Keratinocyte (primary cell): Measurements from ENCODE around the gene MPZ. TPM values are rescaled to one million over a fixed set of nuclear protein-coding genes. Genes with fewer than 3 reads are reported as not detected.

ENCODE experiments used
- DNase-seq: peaks from one replicate; pipeline ENCODE4 v3.0.0-alpha.2; 2011; ENCODE audit warnings: low read depth, missing footprints, low spot score
- FAIRE-seq: peaks from 2 replicates; lab custom pipeline; 2011; peaks lifted over from hg19 to GRCh38; lab: Jason Lieb, UNC
- H2AFZ ChIP-seq: 2 replicates; pipeline ENCODE4 v1.6.0; 2012; ENCODE audit warnings: low read length, control low read depth, inconsistent platforms; ENCODE audit not compliant: control insufficient read depth
- H3K27ac ChIP-seq: 2 replicates; pipeline ENCODE4 v1.5.1; 2011; ENCODE audit warnings: low read length; ENCODE audit not compliant: control insufficient read depth, insufficient read depth
- H3K27me3 ChIP-seq: 3 replicates; pipeline ENCODE4 v1.6.0; 2011; ENCODE audit warnings: low read length; ENCODE audit not compliant: control insufficient read depth, insufficient read depth; ENCODE audit errors: extremely low read depth
- H3K36me3 ChIP-seq, 2 experiments: 2 replicates in 1 of 2; 3 replicates in 1 of 2; pipeline ENCODE4 v1.5.1; 2011; ENCODE audit warnings: low read length in 2 of 2, mild to moderate bottlenecking in 1 of 2; ENCODE audit not compliant: control insufficient read depth in 2 of 2, insufficient read depth in 2 of 2; ENCODE audit errors: extremely low read depth in 1 of 2
- H3K4me1 ChIP-seq: 3 replicates; pipeline ENCODE4 v1.5.1; 2011; ENCODE audit warnings: low read length; ENCODE audit not compliant: control insufficient read depth, insufficient read depth; ENCODE audit errors: extremely low read depth
- H3K4me2 ChIP-seq: 3 replicates; pipeline ENCODE4 v1.6.0; 2011; ENCODE audit warnings: low read depth, low read length; ENCODE audit not compliant: control insufficient read depth, insufficient read depth; ENCODE audit errors: extremely low read depth
- H3K4me3 ChIP-seq, 3 experiments: fragments of 200-600 bp in 1 of 3; sonication (generic) in 1 of 3; 2 replicates in 2 of 3; 3 replicates in 1 of 3; pipeline ENCODE4 v1.5.1; 2011 to 2016; ENCODE audit warnings: low read length in 3 of 3, mild to moderate bottlenecking in 3 of 3, control low read depth in 2 of 3, inconsistent platforms in 1 of 3, low read depth in 1 of 3, mixed read lengths in 1 of 3, mixed run types in 1 of 3, moderate library complexity in 1 of 3; ENCODE audit not compliant: control insufficient read depth in 2 of 3, insufficient read depth in 2 of 3; ENCODE audit errors: extremely low read depth in 1 of 3
- H3K79me2 ChIP-seq: 2 replicates; pipeline ENCODE4 v1.6.0; 2012; ENCODE audit warnings: low read length; ENCODE audit not compliant: control insufficient read depth, insufficient read depth
- H3K9ac ChIP-seq: 3 replicates; pipeline ENCODE4 v1.6.0; 2011; ENCODE audit warnings: low read length; ENCODE audit not compliant: control insufficient read depth, insufficient read depth; ENCODE audit errors: extremely low read depth
- H3K9me1 ChIP-seq: 3 replicates; pipeline ENCODE4 v1.6.0; 2011; ENCODE audit warnings: low read length; ENCODE audit not compliant: control insufficient read depth, insufficient read depth; ENCODE audit errors: extremely low read depth
- H3K9me3 ChIP-seq: 2 replicates; pipeline ENCODE4 v1.5.1; 2012; ENCODE audit warnings: low read depth, low read length; ENCODE audit not compliant: control insufficient read depth
- H4K20me1 ChIP-seq: 3 replicates; pipeline ENCODE4 v1.6.0; 2011; ENCODE audit warnings: low read length; ENCODE audit not compliant: control insufficient read depth, insufficient read depth; ENCODE audit errors: extremely low read depth
- CTCF ChIP-seq, 3 experiments: IDR thresholded peaks in 1 of 3; conservative IDR thresholded peaks in 1 of 3; optimal IDR thresholded peaks in 1 of 3; 2 replicates in 2 of 3; 3 replicates in 1 of 3; pipeline versions ENCODE3 to v1.5.1; 2011; ENCODE audit warnings: low read length in 3 of 3, mild to moderate bottlenecking in 3 of 3, moderate library complexity in 2 of 3, control low read depth in 1 of 3, inconsistent platforms in 1 of 3; ENCODE audit not compliant: insufficient read depth in 2 of 3; ENCODE audit errors: extremely low read depth in 1 of 3
- EZH2 ChIP-seq: IDR thresholded peaks from one replicate; pipeline ENCODE4 v1.6.1; 2012; ENCODE audit warnings: inconsistent platforms, mild to moderate bottlenecking, low read length, moderate library complexity
- dilution Hi-C: fragments of 300-500 bp; cut with MboI; formaldehyde crosslinking; loops from one replicate; pipeline ENCODE4 v1.7.0; 2020; ENCODE audit warnings: low sequenced_read_pairs; ENCODE audit not compliant: extremely low pct_ligation_motif_present
- polyA plus RNA-seq, 5 experiments: library from polyadenylated mRNA; depleted of rRNA in 3 of 5; stranded (reverse) in 3 of 5; stranded (forward) in 1 of 5; unstranded in 1 of 5; fragments of >200 nt; gene quantifications; 1 replicate in 1 of 5; 2 replicates in 3 of 5; 3 replicates in 1 of 5; pipeline versions ENCODE4 v1.2.1 to v1.2.3, GENCODE V29; 2011 to 2012; ENCODE audit warnings: missing spikeins in 2 of 5, low read depth in 1 of 5, low replicate concordance in 1 of 5

MPZ gene
- polyA plus RNA-seq, 1 donor (not counting 4 experiments of a cell fraction or from before 2014, with no cell fraction given), result 0.45 TPM

GRCh38 chr1:161273402-161273801, 36.4 kb downstream of the MPZ start:
- H3K9me1 ChIP-seq, result no peaks in the 10 kb centered on the region
- H3K9ac ChIP-seq, result no peak overlapping the region
- no peaks in the 10 kb centered on the region for H3K36me3 ChIP-seq
- no peaks in the 10 kb centered on the region for H3K4me1 ChIP-seq
- no peak overlapping the region for H3K4me2 ChIP-seq
- H3K27me3 ChIP-seq, result peaks cover 1% of the 10 kb centered on the region
- H2AFZ ChIP-seq, result no peak overlapping the region
- H3K79me2 ChIP-seq, result no peaks in the 10 kb centered on the region
- no peaks in the 10 kb centered on the region for H3K9me3 ChIP-seq
- FAIRE-seq (no peak), DNase-seq (no peak)
- TF ChIP-seq CTCF (optimal IDR thresholded peaks at IDR 0.05 in 1 of 3, IDR thresholded peaks at IDR 0.05 in 1 of 3, conservative IDR thresholded peaks at IDR 0.05 in 1 of 3; ENCODE audit: extremely low read depth in 1 of 3, insufficient read depth in 2 of 3, low read length in 3 of 3) (no peak), EZH2 (no peak)
- no peak overlapping the region for H3K27ac ChIP-seq
- H4K20me1 ChIP-seq, result no peaks in the 10 kb centered on the region
- no peak overlapping the region for H3K4me3 ChIP-seq
- dilution Hi-C loops, result no loop called here

- no peak overlapping the region for H3K27ac ChIP-seq
- H3K9me1 ChIP-seq, result no peaks in the 10 kb centered on the region
- no peak for DNase-seq
- dilution Hi-C loops, result no loop called here
- H3K36me3 ChIP-seq, result no peaks in the 10 kb centered on the region
- FAIRE-seq, result no peak
- H3K4me1 ChIP-seq, result no peaks in the 10 kb centered on the region
- H4K20me1 ChIP-seq, result no peaks in the 10 kb centered on the region
- H3K4me3 ChIP-seq, result no peak overlapping the region
- H3K27me3 ChIP-seq, result no peaks in the 10 kb centered on the region
- H3K79me2 ChIP-seq, result no peaks in the 10 kb centered on the region
- H3K9ac ChIP-seq, result no peak overlapping the region
- no peak overlapping the region for H3K4me2 ChIP-seq
- no peak overlapping the region for H2AFZ ChIP-seq
- no peaks in the 10 kb centered on the region for H3K9me3 ChIP-seq
- no peak for TF ChIP-seq CTCF (optimal IDR thresholded peaks at IDR 0.05 in 1 of 3, IDR thresholded peaks at IDR 0.05 in 1 of 3, conservative IDR thresholded peaks at IDR 0.05 in 1 of 3; ENCODE audit: extremely low read depth in 1 of 3, insufficient read depth in 2 of 3, low read length in 3 of 3)
- TF ChIP-seq EZH2, result no peak
Measured at GRCh38 chr1:161267321-161267720, 42.4 kb downstream of the MPZ start.
